ENCODE measurements around the gene SEC31B. TPM values are rescaled to one million over a fixed set of nuclear protein-coding genes. Genes with fewer than 3 reads are reported as not detected.

SEC31B gene
- total and polyA plus RNA-seq, 9 of the 15 experiments (the other 6 are each of a cell fraction or from before 2014, with no cell fraction given): 0.91 to 7.0 (median 2.4) TPM

DNA sequence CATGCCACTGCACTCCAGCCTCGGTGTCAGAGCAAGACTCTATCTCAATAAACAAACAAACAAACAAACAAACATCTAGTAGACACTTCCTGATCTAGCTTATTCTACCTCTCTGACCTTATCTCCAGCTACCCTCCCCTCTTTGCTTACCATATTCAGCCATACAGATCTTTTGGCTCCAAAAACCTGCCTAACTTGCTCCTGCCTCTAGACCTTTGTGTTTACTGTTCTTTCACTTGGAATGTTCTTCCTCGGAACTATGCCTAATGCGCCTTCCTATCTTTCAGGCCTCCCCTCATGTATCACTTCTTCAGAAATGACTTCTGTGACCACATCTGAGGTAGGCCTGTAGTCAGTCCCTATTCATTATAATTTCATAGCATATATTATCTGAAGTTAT, 77.1 kb downstream of the SEC31B start:
- WGBS (ENCODE audit: insufficient coverage, low coverage, missing lambda C conversion rate): 38% methylated on average over 3 of the region's 3 CpGs
- Histone ChIP-seq H3K4me1 (replicated peaks in 1 of 2; ENCODE audit: control insufficient read depth in 2 of 2, insufficient read depth in 2 of 2, low read length in 2 of 2) (no peaks in the 10 kb centered on the region), H4K20me1 (replicated peaks; ENCODE audit: control insufficient read depth, insufficient read depth, low read length) (no peaks in the 10 kb centered on the region), H3K9me3 (replicated peaks; ENCODE audit: control insufficient read depth, insufficient read depth, low read depth, low read length) (no peaks in the 10 kb centered on the region), H3K9ac (ENCODE audit: insufficient read depth in 1 of 2, low read depth in 2 of 2, low read length in 2 of 2) (no peak overlapping the region), H3K27ac (ENCODE audit: extremely low read depth, low read depth, low read length) (no peak overlapping the region), H2AFZ (ENCODE audit: low read depth, low read length) (no peak overlapping the region), H3K9me1 (ENCODE audit: control insufficient read depth, insufficient read depth, low read length) (no peaks in the 10 kb centered on the region), H3K27me3 (ENCODE audit: control insufficient read depth in 2 of 2, insufficient read depth in 2 of 2, low read length in 2 of 2) (no peaks in the 10 kb centered on the region), H3K4me2 (ENCODE audit: insufficient read depth, low read length) (no peak overlapping the region), H3K4me3 (no peak overlapping the region), H3K79me2 (ENCODE audit: control insufficient read depth, insufficient read depth, low read length) (no peaks in the 10 kb centered on the region), H3K36me3 (ENCODE audit: control insufficient read depth, insufficient read depth, low read length) (no peaks in the 10 kb centered on the region)
- intact Hi-C loops (cut with micrococcal nuclease): no loop called here
- in situ Hi-C loops (cut with MboI): no loop called here
- POLR2A ChIA-PET: no interaction called here
- DNase-seq (ENCODE audit: extremely low read depth in 1 of 4, low spot score in 3 of 4) (no peak), FAIRE-seq (no peak), ATAC-seq (no peak)
- TF ChIP-seq ERF (CRISPR knock-in tag; IDR thresholded peaks at IDR 0.05) (no peak), ETV5 (CRISPR knock-in tag; IDR thresholded peaks at IDR 0.05; ENCODE audit: low read depth) (no peak), FOS (IDR thresholded peaks at IDR 0.05; ENCODE audit: extremely low read depth, insufficient read length) (no peak), ZNF668 (CRISPR knock-in tag; IDR thresholded peaks at IDR 0.05) (no peak), KAT2B (IDR thresholded peaks at IDR 0.05; ENCODE audit: low read depth, low read length) (no peak), L3MBTL2 (IDR thresholded peaks at IDR 0.05) (no peak), DACH1 (IDR thresholded peaks at IDR 0.05; ENCODE audit: partially characterized antibody) (no peak), CBFB (CRISPR knock-in tag; IDR thresholded peaks at IDR 0.05) (no peak)
- TF ChIP-seq, protein P1, sequence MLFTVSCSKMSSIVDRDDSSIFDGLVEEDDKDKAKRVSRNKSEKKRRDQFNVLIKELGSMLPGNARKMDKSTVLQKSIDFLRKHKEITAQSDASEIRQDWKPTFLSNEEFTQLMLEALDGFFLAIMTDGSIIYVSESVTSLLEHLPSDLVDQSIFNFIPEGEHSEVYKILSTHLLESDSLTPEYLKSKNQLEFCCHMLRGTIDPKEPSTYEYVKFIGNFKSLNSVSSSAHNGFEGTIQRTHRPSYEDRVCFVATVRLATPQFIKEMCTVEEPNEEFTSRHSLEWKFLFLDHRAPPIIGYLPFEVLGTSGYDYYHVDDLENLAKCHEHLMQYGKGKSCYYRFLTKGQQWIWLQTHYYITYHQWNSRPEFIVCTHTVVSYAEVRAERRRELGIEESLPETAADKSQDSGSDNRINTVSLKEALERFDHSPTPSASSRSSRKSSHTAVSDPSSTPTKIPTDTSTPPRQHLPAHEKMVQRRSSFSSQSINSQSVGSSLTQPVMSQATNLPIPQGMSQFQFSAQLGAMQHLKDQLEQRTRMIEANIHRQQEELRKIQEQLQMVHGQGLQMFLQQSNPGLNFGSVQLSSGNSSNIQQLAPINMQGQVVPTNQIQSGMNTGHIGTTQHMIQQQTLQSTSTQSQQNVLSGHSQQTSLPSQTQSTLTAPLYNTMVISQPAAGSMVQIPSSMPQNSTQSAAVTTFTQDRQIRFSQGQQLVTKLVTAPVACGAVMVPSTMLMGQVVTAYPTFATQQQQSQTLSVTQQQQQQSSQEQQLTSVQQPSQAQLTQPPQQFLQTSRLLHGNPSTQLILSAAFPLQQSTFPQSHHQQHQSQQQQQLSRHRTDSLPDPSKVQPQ (CRISPR knock-in tag; IDR thresholded peaks at IDR 0.05; ENCODE audit: borderline replicate concordance): no peak
- TF ChIP-seq, protein P2, sequence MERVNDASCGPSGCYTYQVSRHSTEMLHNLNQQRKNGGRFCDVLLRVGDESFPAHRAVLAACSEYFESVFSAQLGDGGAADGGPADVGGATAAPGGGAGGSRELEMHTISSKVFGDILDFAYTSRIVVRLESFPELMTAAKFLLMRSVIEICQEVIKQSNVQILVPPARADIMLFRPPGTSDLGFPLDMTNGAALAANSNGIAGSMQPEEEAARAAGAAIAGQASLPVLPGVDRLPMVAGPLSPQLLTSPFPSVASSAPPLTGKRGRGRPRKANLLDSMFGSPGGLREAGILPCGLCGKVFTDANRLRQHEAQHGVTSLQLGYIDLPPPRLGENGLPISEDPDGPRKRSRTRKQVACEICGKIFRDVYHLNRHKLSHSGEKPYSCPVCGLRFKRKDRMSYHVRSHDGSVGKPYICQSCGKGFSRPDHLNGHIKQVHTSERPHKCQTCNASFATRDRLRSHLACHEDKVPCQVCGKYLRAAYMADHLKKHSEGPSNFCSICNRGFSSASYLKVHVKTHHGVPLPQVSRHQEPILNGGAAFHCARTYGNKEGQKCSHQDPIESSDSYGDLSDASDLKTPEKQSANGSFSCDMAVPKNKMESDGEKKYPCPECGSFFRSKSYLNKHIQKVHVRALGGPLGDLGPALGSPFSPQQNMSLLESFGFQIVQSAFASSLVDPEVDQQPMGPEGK (CRISPR knock-in tag; IDR thresholded peaks at IDR 0.05; ENCODE audit: borderline replicate concordance): no peak
- TF ChIP-seq, protein P3, sequence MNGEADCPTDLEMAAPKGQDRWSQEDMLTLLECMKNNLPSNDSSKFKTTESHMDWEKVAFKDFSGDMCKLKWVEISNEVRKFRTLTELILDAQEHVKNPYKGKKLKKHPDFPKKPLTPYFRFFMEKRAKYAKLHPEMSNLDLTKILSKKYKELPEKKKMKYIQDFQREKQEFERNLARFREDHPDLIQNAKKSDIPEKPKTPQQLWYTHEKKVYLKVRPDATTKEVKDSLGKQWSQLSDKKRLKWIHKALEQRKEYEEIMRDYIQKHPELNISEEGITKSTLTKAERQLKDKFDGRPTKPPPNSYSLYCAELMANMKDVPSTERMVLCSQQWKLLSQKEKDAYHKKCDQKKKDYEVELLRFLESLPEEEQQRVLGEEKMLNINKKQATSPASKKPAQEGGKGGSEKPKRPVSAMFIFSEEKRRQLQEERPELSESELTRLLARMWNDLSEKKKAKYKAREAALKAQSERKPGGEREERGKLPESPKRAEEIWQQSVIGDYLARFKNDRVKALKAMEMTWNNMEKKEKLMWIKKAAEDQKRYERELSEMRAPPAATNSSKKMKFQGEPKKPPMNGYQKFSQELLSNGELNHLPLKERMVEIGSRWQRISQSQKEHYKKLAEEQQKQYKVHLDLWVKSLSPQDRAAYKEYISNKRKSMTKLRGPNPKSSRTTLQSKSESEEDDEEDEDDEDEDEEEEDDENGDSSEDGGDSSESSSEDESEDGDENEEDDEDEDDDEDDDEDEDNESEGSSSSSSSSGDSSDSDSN (IDR thresholded peaks at IDR 0.05; ENCODE audit: borderline replicate concordance in 1 of 2, low read depth in 2 of 2, low read length in 2 of 2): no peak
- CTCF ChIA-PET (ENCODE audit: low intra/inter-chr PET ratio): no interaction called here
- BruUV-seq (replicated peaks): no TSS peak
